Mesodermal cell (in vitro differentiated cells): Measurements from ENCODE around the gene LHPP.

ENCODE experiments used
- H3K27ac ChIP-seq: 2 replicates; pipeline ENCODE4 v1.7.0; 2013; ENCODE audit warnings: mild to moderate bottlenecking, low read depth, low read length, moderate library complexity; ENCODE audit not compliant: severe bottlenecking
- H3K36me3 ChIP-seq: 2 replicates; pipeline ENCODE4 v1.7.1; 2013; ENCODE audit warnings: mild to moderate bottlenecking, low read length, moderate library complexity; ENCODE audit not compliant: control insufficient read depth, insufficient read depth
- H3K4me1 ChIP-seq: one replicate; pipeline ENCODE4 v1.7.1; 2013; ENCODE audit warnings: mild to moderate bottlenecking, low read length; ENCODE audit not compliant: insufficient read depth, control insufficient read depth, poor library complexity, severe bottlenecking
- H3K4me3 ChIP-seq: 2 replicates; pipeline ENCODE4 v1.7.0; 2013; ENCODE audit warnings: low read length, control low read depth, mild to moderate bottlenecking; ENCODE audit not compliant: insufficient read depth, poor library complexity, severe bottlenecking; ENCODE audit errors: extremely low read depth
- H3K9me3 ChIP-seq: 2 replicates; pipeline ENCODE4 v1.7.1; 2013; ENCODE audit warnings: mild to moderate bottlenecking, low read length, moderate library complexity; ENCODE audit not compliant: control insufficient read depth
- WGBS, 2 experiments: methylation state at CpG; one replicate each; pipeline ENCODE4 v1.1.5; 2013; ENCODE audit warnings: missing lambda C conversion rate in 2 of 2; ENCODE audit not compliant: insufficient coverage in 2 of 2; 5-methylcytosine and 5-hydroxymethylcytosine counted together

The LHPP gene

GRCh38 chr10:124655191-124656112 lies 193.8 kb downstream of the LHPP start:
- Histone ChIP-seq H3K4me3 (no peak overlapping the region), H3K27ac (no peak overlapping the region), H3K9me3 (no peaks in the 10 kb centered on the region), H3K4me1 (peaks cover 14% of the 10 kb centered on the region), H3K36me3 (peaks cover 11% of the 10 kb centered on the region)
- 92 to 94% methylated on average over 13 of the region's 13 CpGs for whole genome bisulfite sequencing, 2 experiments

GRCh38 chr10:124656113-124656490 lies 194.5 kb downstream of the LHPP start:
- Histone ChIP-seq H3K36me3 (peaks cover 11% of the 10 kb centered on the region), H3K4me1 (peaks cover 8% of the 10 kb centered on the region), H3K9me3 (no peaks in the 10 kb centered on the region), H3K27ac (no peak overlapping the region), H3K4me3 (no peak overlapping the region)
- WGBS, 2 experiments: 92 to 96% methylated on average over 4 of the region's 7 CpGs

- Histone ChIP-seq H3K27ac (no peak overlapping the region), H3K4me1 (peaks cover 4% of the 10 kb centered on the region), H3K36me3 (peaks cover 11% of the 10 kb centered on the region), H3K9me3 (no peaks in the 10 kb centered on the region), H3K4me3 (no peak overlapping the region)
- WGBS, 2 experiments: 95 to 100% methylated on average over 2 of the region's 6 CpGs
Observed at GRCh38 chr10:124656541-124656940, 194.9 kb downstream of the LHPP start.

- no peak overlapping the region for H3K4me3 ChIP-seq
- peaks cover 4% of the 10 kb centered on the region for H3K4me1 ChIP-seq
- no peaks in the 10 kb centered on the region for H3K9me3 ChIP-seq
- no peak overlapping the region for H3K27ac ChIP-seq
- WGBS, 2 experiments: 58 to 88% methylated on average over 2 to 9 of the region's 9 CpGs
- H3K36me3 ChIP-seq: peaks cover 12% of the 10 kb centered on the region
Observed at GRCh38 chr10:124657806-124658205, 196.2 kb downstream of the LHPP start.

GRCh38 chr10:124658591-124659242 lies 197.1 kb downstream of the LHPP start:
- 84 to 98% methylated on average over 7 of the region's 12 CpGs for WGBS, 2 experiments
- peaks cover 12% of the 10 kb centered on the region for H3K36me3 ChIP-seq
- H3K4me1 ChIP-seq: peaks cover 4% of the 10 kb centered on the region
- no peak overlapping the region for H3K4me3 ChIP-seq
- H3K9me3 ChIP-seq: no peaks in the 10 kb centered on the region
- no peak overlapping the region for H3K27ac ChIP-seq

- 95 to 100% methylated on average over 2 of the region's 2 CpGs for WGBS, 2 experiments
Observed at GRCh38 chr10:124659380-124659779, 197.8 kb downstream of the LHPP start.

GRCh38 chr10:124660404-124661125 lies 198.9 kb downstream of the LHPP start:
- no peaks in the 10 kb centered on the region for H3K4me1 ChIP-seq
- peaks cover 6% of the 10 kb centered on the region for H3K36me3 ChIP-seq
- WGBS, 2 experiments: 91 to 95% methylated on average over 10 of the region's 12 CpGs
- H3K9me3 ChIP-seq: no peaks in the 10 kb centered on the region
- no peak overlapping the region for H3K27ac ChIP-seq
- no peak overlapping the region for H3K4me3 ChIP-seq

More at GRCh38 chr10:124659380-124659779, 197.8 kb downstream of the LHPP start:
- no peak overlapping the region for H3K4me3 ChIP-seq
- H3K9me3 ChIP-seq: no peaks in the 10 kb centered on the region
- H3K27ac ChIP-seq: no peak overlapping the region
- peaks cover 6% of the 10 kb centered on the region for H3K36me3 ChIP-seq
- peaks cover 4% of the 10 kb centered on the region for H3K4me1 ChIP-seq

GRCh38 chr10:124661660-124662180 lies 200.1 kb downstream of the LHPP start:
- no peak overlapping the region for H3K27ac ChIP-seq
- peaks cover 6% of the 10 kb centered on the region for H3K36me3 ChIP-seq
- H3K9me3 ChIP-seq: no peaks in the 10 kb centered on the region
- H3K4me1 ChIP-seq: peaks cover 5% of the 10 kb centered on the region
- 92 to 96% methylated on average over 5 to 7 of the region's 9 CpGs for WGBS, 2 experiments
- no peak overlapping the region for H3K4me3 ChIP-seq

GRCh38 chr10:124663228-124663627 lies 201.6 kb downstream of the LHPP start:
- 94 to 99% methylated on average over 8 of the region's 8 CpGs for WGBS, 2 experiments
- Histone ChIP-seq H3K4me1 (peaks cover 5% of the 10 kb centered on the region), H3K36me3 (peaks cover 7% of the 10 kb centered on the region), H3K27ac (no peak overlapping the region), H3K9me3 (no peaks in the 10 kb centered on the region), H3K4me3 (no peak overlapping the region)
